Body of pancreas (tissue), 4 donors: Measurements from ENCODE around the gene CNNM4. TPM values are rescaled to one million over a fixed set of nuclear protein-coding genes. Genes with fewer than 3 reads are reported as not detected.

Experiments used
- ATAC-seq: fragments of 150-250 bp; one replicate; pipeline ENCODE4 v1.9.1; 2016
- DNase-seq, 4 donors: peaks; one replicate each; pipeline ENCODE4 v3.0.0-alpha.2; 2019
- H3K27ac ChIP-seq, 4 donors: fragments of 200-600 bp; sonication (generic); 1 replicate in 3 of 4; 2 replicates in 1 of 4; pipeline versions ENCODE4 v1.5.1 to v1.6.1; 2016 to 2019; ENCODE audit warnings: mild to moderate bottlenecking in 1 of 4, mixed read lengths in 1 of 4, moderate library complexity in 1 of 4
- H3K27me3 ChIP-seq, 2 donors: fragments of 200-600 bp; sonication (generic); one replicate each; pipeline ENCODE4 v1.6.0; 2016; ENCODE audit warnings: mild to moderate bottlenecking in 1 of 2
- H3K36me3 ChIP-seq, 2 donors: fragments of 200-600 bp; sonication (generic); replicated peaks in 1 of 2; 2 replicates each; pipeline ENCODE4 v1.5.1; 2016; ENCODE audit warnings: low read depth in 2 of 2; ENCODE audit not compliant: insufficient read depth in 1 of 2
- H3K4me1 ChIP-seq: fragments of 200-600 bp; sonication (generic); one replicate; pipeline ENCODE4 v1.6.0; 2016
- H3K4me3 ChIP-seq, 2 donors: fragments of 200-600 bp; sonication (generic); 1 replicate in 1 of 2; 2 replicates in 1 of 2; pipeline ENCODE4 v1.5.1; 2016 to 2019
- H3K9me3 ChIP-seq, 3 donors: fragments of 200-600 bp; sonication (generic); 1 replicate in 2 of 3; 2 replicates in 1 of 3; pipeline ENCODE4 v1.5.1; 2016
- POLR2A ChIP-seq, 3 donors: fragments of 450-650 bp; IDR thresholded peaks; one replicate each; pipeline ENCODE4 v1.6.1; 2016; ENCODE audit warnings: antibody characterized with exemption in 3 of 3, mild to moderate bottlenecking in 2 of 3
- WGBS, 2 donors: methylation state at CpG; one replicate each; pipeline ENCODE4 v1.1.5; 2017; 5-methylcytosine and 5-hydroxymethylcytosine counted together
- intact Hi-C: fragments of 100-400 bp; cut with DNase I; formaldehyde crosslinking; loops from one replicate; pipeline ENCODE4 v1.15.1; 2023
- total RNA-seq, 2 donors: library from RNA; depleted of rRNA; stranded (reverse); fragments of >200 nt; gene quantifications; one replicate each; pipeline ENCODE4 v1.1.0, GENCODE V29; 2016
- TF ChIP-seq, protein P1 (sequence below), 7 experiments: fragments of 450-650 bp in 4 of 7; fragments of 200-600 bp in 3 of 7; sonication (generic) in 3 of 7; IDR thresholded peaks; one replicate each; pipeline ENCODE4 v1.5.1; 2016 to 2019; ENCODE audit warnings: antibody characterized with exemption in 7 of 7

The CNNM4 gene
- total RNA-seq, 2 donors from 2014 or later, result 4.3 to 7.8 TPM

GRCh38 chr2:96739633-96740428, 20.9 kb upstream of the CNNM4 start, which contains the start of gene LMAN2L:
TSS of gene LMAN2L (minus strand) at chr2:96740064. CDS start at chr2:96740040, 24 bp downstream.
- 0 to 1% methylated on average over 39 to 42 of the region's 43 CpGs for WGBS, 2 donors
- no peaks in the 10 kb centered on the region for H3K9me3 ChIP-seq
- peaks cover 27% of the 10 kb centered on the region for H3K4me1 ChIP-seq
- peak within 1 kb of the TSS; percentile 34 to 78 (median 66) for H3K27ac ChIP-seq
- ATAC-seq (peak; percentile 100), DNase-seq (peak; percentile 97 to 99 (median 98))
- TF ChIP-seq, protein P1, sequence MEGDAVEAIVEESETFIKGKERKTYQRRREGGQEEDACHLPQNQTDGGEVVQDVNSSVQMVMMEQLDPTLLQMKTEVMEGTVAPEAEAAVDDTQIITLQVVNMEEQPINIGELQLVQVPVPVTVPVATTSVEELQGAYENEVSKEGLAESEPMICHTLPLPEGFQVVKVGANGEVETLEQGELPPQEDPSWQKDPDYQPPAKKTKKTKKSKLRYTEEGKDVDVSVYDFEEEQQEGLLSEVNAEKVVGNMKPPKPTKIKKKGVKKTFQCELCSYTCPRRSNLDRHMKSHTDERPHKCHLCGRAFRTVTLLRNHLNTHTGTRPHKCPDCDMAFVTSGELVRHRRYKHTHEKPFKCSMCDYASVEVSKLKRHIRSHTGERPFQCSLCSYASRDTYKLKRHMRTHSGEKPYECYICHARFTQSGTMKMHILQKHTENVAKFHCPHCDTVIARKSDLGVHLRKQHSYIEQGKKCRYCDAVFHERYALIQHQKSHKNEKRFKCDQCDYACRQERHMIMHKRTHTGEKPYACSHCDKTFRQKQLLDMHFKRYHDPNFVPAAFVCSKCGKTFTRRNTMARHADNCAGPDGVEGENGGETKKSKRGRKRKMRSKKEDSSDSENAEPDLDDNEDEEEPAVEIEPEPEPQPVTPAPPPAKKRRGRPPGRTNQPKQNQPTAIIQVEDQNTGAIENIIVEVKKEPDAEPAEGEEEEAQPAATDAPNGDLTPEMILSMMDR (IDR thresholded peaks at IDR 0.05), result peak in 2 of 7 experiments; percentile 8 to 14
- TF ChIP-seq POLR2A (IDR thresholded peaks at IDR 0.05), result peak in 2 of 3 donors; percentile 69 to 72
- no peaks in the 10 kb centered on the region for H3K36me3 ChIP-seq
- H3K27me3 ChIP-seq, result no peaks in the 10 kb centered on the region
- H3K4me3 ChIP-seq, result peak within 1 kb of the TSS; percentile 88 to 94
- intact Hi-C loops, result no loop called here

- WGBS, 2 donors, result 46% methylated on average over 6 of the region's 6 CpGs
- no peak for ATAC-seq
- Histone ChIP-seq H3K9me3 (no peaks in the 10 kb centered on the region), H3K36me3 (no peaks in the 10 kb centered on the region), H3K27me3 (no peaks in the 10 kb centered on the region), H3K4me3 (no peak overlapping the region), H3K4me1 (peaks cover 15% of the 10 kb centered on the region), H3K27ac (peak overlapping the region in 3 of 4 donors; percentile 59 to 73 (median 67))
- TF ChIP-seq, protein P1 (IDR thresholded peaks at IDR 0.05), result no peak
- TF ChIP-seq POLR2A (IDR thresholded peaks at IDR 0.05), result no peak
- intact Hi-C loops, result no loop called here
- no peak for DNase-seq
These were observed 13.6 kb upstream of the CNNM4 start for GRCh38 chr2:96747061-96747617.

GRCh38 chr2:96751800-96752199, 8.9 kb upstream of the CNNM4 start:
- Histone ChIP-seq H3K27me3 (no peaks in the 10 kb centered on the region), H3K27ac (no peak overlapping the region), H3K9me3 (no peaks in the 10 kb centered on the region), H3K4me3 (no peak overlapping the region), H3K36me3 (no peaks in the 10 kb centered on the region), H3K4me1 (peaks cover 15% of the 10 kb centered on the region)
- ATAC-seq, result no peak
- intact Hi-C loops, result no loop called here
- 88 to 92% methylated on average over 9 of the region's 9 CpGs for WGBS, 2 donors
- DNase-seq, result no peak
- no peak for TF ChIP-seq POLR2A (IDR thresholded peaks at IDR 0.05)
- TF ChIP-seq, protein P1 (IDR thresholded peaks at IDR 0.05), result no peak

DNA sequence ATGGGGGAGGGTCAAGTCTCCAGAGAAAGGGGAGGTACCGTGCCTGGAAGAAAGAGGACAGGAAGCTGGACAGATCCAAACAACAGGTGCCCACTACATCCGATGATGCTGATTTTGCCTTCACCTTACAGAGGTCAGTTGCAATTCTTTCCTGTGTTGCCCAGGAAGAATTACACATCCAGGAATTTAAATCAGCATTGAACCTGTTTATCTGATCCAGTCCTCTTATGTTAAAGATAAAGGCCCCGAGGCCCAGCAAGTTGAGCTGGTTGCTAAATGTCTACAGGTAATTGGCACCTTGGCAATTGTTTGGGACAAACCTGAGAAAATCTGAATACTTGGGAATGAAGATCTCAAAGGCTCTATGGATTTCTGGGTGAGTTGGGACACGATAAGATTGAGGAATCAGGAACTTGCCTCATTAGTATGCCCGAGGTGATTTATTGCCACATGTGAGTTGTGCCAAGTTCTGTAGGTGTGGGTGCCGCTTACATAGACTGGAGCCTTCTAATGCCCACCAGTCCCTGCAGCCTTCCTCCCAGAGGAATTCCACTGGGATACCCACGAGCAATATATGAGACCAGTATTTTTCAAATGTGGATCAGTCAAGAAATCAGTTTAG, 6.9 kb upstream of the CNNM4 start:
- 43 to 47% methylated on average over 7 of the region's 7 CpGs for WGBS, 2 donors

More for the DNA sequence above, 6.9 kb upstream of the CNNM4 start:
- no peaks in the 10 kb centered on the region for H3K36me3 ChIP-seq
- H3K4me3 ChIP-seq, result no peak overlapping the region
- H3K27ac ChIP-seq, result peak overlapping the region in 1 of 4 donors; percentile 29
- H3K27me3 ChIP-seq, result no peaks in the 10 kb centered on the region
- TF ChIP-seq, protein P1 (IDR thresholded peaks at IDR 0.05), result no peak
- no peak for TF ChIP-seq POLR2A (IDR thresholded peaks at IDR 0.05)
- ATAC-seq (peak; percentile 27), DNase-seq (no peak)
- intact Hi-C loops, result no loop called here
- H3K4me1 ChIP-seq, result no peaks in the 10 kb centered on the region
- H3K9me3 ChIP-seq, result no peaks in the 10 kb centered on the region
